CD4-positive, alpha-beta T cell treated with Interleukin-4 for 1 hour (primary cell): ENCODE measurements around the gene RNASE8.
A peak's percentile ranks its signal among the peaks of the same experiment; 100 is the strongest.
"Not testable (repeated sequence)": the region's sequence is repeated elsewhere in the genome, so short reads cannot be mapped to it uniquely, and the experiment has no call there.

Experiments used
- DNase-seq, 2 donors: peaks; one replicate each; pipeline ENCODE4 v3.0.0-alpha.2; 2020 to 2022

Gene RNASE8

DNA sequence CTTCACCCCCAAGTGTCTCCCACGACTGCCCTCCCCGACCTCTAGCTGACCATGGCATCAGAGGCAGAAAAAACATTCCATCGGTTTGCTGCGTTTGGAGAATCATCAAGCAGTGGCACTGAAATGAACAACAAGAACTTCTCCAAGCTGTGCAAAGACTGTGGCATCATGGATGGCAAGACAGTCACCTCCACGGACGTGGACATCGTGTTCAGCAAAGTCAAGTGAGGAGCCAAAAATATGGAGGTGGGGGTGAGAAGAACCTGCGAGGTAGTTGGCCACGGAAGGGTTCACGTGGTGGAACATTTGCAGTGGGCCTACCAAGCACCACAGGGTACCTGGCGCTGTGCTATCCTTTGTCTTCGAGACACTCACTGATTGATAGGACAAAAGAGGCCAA lies 27.1 kb upstream of the RNASE8 start:
- DNase-seq: no peak

DNA sequence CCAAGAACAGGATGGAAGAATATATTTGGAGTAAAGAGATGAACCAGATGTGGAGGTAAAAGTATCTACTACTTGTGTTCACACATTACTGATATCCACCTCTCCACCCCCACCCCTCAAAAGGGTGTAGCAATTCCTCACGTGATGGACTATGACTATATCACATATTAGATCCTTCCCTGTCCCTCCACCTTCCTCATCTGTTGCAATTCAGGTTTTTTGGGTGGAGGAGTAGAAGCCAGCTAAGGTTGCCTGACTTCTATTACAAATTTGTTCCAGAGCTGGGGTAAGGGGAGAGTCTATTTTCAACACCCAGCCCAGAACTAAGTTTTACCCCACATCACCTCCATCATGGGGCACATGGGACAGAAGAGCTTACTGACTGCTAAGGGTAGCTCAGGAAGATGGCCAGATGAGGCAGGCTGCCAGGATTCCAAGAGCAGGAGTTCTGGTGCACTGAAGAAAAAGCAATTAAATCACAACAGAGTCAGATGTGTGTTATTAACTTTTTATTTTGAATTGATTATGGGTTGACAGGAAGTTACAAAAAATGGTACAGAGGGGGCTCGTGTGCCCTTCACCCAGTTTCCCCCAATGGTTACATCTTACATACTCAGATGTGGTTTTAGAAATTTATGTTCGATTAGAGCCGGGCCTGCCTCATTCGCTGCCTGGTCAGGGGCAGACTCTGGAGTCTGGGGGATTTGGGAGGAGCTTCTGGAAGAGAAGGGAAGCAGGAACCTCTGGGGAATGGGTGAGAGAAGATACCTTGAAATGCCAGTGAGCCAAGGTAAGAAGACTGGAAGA lies 25.1 kb upstream of the RNASE8 start:
- DNase-seq: no peak

- DNase-seq: no peak
These were observed 24.4 kb upstream of the RNASE8 start for GRCh38 chr14:21033133-21033698.

GRCh38 chr14:21034707-21035106 lies 22.9 kb upstream of the RNASE8 start, which contains the start of gene RNASE13:
RNASE13 (minus strand) TSS chr14:21034807; CDS start chr14:21034288, 519 bp downstream.
- no peak for DNase-seq

- DNase-seq: peak in 1 of 2 donors; percentile 20
These were observed 20.9 kb upstream of the RNASE8 start for GRCh38 chr14:21036751-21037150.

- no peak for DNase-seq
These were observed 20.5 kb upstream of the RNASE8 start for GRCh38 chr14:21037156-21037555.

DNA sequence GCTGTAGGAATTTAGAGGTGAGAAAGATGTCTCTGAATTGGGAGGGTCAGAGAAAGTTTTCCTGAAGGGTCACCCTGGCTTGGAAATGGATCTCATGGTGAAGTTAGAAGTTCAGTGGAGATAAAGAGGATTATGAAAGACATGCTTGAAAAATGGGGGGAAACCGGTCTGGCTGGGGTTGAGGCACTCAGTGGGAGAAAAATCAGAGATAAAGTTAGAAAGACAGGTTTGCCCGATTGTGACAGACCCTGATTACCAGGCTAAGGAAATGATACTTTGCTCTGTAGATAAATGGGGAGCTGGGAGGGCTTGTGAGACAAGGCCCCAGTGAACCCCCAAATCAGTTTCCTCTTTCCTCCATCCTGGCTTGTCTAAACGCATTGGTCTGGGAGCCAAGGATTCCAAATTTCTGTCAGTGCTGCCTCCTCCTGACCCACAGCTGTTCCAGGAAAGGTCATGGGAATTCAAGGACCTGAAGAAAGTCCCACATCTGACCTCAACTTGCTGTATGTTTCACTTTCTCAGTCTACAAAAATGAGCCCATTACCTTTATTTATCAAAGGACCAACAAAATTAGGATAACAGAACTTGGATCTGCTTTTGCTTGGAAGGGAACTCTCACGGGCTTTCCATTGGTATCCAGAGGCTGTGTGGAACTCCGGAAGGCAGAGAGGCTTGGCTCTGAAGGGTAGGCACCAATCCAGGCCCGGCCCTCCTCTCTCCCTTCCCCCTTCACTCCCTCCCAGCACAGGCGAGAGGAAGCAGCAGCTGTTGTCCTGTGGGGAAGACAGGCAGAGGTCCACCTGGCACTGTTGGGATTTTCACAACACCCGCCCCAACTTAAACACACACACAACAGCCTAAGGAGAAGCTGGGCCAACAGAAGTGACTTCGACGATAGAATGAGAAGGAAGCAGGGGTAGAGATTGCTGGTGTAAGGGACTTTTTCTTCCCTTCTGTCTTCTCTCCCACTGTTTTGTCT lies 18.9 kb upstream of the RNASE8 start:
- no peak for DNase-seq

DNA sequence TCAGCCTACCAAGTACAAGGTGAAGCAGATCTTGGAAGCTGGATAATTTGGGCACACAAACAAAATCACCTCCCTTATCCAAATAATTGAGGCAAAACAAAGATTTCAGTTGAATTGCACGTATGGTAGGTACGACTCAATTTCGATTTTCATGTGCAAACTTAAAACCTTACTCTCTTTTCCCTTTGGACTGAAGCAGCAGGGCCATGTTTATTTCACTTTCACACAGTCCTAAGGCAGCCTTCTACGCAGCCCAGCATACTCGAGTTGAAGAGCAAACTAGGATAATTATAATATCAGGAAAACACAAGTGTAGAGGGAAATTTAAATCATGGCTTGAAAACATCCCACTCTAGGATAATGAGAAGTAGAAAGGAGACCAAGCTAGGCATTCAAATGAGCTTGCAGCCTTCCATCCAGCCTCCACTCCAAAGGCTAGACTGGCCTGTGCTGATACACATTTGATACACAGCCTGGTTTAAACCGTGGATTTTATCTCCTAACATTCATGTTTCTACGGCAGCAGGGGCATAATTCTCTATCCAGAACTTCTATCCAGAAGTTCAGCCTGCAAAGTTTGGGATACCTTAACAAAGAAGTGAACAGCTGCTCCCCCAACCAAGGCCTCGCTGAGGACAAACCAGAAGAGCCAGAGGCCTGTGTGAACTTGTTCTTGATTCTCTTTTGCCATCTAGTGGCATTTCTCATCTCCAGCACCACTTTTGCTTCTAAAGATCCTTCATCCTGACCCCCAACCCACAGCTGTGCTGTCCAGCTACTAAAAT lies 17.8 kb upstream of the RNASE8 start:
- DNase-seq: peak; percentile 21 to 59

DNA sequence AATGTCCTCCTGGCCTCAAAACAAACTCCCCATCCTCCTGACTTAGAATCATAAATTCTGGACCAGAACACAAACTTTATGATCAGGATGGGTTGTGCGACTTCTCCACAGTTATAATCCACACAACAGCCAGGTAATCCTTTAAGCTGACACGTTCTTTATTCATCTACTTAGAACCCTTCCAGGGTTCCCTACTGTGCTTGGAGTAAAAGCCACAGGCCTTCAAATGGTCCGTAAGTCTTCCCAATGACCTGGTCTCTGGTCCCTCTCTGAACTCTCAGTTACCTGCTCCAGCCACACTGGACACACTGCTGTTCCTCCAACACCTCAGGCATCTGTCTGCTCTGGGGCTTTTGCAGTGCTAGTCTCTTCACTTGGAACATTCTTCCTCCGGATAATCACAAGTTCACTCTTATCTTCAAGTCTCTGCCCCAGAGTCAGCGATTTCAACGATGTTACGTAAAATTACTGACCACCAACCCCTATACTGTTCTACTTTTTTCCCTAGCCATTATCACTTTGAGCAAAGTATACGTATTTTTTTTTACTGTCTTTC lies 17.2 kb upstream of the RNASE8 start:
- no peak for DNase-seq

DNA sequence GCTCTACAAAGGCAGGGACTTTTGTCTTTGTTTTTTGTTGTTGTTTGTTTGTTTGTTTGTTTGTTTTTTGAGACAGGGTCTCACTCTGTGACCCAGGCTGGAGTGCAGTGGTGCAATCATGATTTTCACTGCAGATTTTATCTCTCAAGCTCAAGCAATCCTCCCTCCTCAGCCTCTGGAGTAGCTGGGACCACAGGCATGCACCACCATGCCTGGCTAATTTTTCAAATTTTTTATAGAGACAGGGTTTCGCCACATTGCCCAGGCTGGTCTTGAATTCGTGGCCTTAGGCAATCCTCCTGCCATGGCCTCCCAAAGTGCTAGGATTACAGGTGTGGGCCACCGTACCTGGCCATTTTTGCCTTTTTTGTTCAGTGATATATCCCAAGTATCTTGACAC lies 16.7 kb upstream of the RNASE8 start:
- not testable (repeated sequence) for DNase-seq

DNA sequence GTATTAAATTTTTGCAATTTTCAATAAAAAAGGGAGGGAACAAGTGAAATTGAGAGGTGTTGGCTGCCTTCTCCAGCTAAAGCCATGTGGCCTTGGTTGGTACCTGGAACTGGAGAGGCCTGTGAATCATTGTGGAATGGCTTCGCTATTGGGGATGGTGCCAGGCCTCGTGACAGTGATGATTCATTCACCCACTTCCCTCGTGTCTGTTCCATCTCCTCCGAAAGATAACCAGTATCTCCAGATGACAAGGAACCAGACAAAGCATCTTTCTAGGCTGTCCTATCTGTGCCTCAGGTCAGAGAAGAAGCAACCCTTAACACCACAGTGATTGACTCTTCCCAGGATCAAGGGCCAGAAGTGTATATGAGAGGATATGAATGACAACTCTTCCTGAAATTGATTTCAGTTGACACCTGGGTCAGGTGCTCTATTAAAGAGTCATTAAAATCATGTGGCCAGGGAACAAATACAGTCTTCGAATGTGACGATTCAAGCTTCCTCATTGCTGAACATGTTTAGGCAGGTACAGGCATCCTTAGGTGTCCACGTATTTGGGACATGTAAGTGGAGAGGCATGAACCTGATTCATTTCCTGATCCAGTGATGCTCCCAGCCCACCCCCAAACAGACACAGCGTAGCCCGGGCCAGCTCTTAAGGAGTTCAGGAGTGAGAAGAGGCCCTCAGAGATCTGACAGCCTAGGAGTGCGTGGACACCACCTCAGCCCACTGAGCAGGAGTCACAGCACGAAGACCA lies 15.8 kb upstream of the RNASE8 start, which contains the start of gene RNASE7:
Gene RNASE7, plus strand, starts transcription at position 687 of the 758 bp plus-strand sequence. CDS start 631 bp downstream, outside the sequence.
- no peak for DNase-seq

DNA sequence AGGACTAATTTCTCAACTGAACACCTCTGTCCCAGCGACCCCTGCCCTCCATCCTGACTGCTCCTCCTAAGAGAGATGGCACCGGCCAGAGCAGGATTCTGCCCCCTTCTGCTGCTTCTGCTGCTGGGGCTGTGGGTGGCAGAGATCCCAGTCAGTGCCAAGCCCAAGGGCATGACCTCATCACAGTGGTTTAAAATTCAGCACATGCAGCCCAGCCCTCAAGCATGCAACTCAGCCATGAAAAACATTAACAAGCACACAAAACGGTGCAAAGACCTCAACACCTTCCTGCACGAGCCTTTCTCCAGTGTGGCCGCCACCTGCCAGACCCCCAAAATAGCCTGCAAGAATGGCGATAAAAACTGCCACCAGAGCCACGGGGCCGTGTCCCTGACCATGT lies 14.7 kb upstream of the RNASE8 start:
- DNase-seq: no peak

GRCh38 chr14:21043387-21043973 lies 14.1 kb upstream of the RNASE8 start:
- no peak for DNase-seq

DNA sequence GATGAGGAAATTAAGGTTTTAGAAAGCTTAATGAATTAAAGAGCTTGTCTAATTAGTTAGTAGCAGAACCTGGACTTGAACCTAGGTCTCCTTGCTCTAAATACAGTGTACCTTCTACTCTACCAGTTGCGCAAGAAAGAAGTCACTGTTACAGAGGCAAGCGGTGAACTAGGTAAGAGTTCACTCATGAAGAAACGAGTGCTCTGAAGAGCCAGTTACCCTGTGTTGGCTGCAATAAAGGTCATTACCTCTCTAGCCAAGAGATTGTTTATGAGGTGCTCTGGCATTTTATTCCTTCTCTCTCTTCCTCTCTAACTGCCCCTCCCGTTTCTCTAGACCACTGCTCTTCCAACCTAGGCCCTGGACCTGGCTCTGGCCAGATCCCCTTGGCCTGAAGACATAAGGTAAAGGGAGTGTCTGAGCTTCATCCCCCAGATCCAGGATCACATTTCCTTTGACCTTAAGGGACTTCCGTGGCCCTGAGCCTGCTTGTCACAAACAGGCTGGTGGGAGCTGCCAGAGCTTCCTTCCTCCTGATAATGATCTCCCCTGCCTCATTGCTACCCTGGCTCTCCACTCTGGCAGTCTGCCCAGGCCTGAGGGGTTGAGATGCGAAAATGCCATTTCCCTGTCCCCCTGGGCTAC lies 13.5 kb upstream of the RNASE8 start:
- peak in 1 of 2 donors; percentile 22 for DNase-seq

GRCh38 chr14:21047378-21047781 lies 10.2 kb upstream of the RNASE8 start:
- DNase-seq: no peak

DNA sequence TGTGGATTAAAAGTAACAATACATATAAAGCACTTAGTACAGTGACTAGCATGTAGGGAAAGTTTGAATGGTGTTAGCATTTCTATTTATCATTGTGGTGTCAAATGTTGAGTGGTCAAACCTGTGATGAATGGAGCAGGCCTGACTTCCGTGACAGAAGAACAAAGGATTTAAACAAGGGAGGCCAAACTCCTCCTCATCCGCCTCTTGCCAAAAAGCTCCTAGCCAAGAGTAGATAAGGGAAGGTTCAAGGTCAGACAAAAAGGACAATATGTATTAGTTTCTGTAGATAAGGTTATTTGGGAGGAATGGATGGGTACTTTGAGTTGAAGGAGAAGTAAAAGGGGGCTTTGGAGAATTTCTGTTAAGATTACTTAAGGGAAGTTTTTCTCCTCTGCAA lies 9.0 kb upstream of the RNASE8 start:
- no peak for DNase-seq

DNA sequence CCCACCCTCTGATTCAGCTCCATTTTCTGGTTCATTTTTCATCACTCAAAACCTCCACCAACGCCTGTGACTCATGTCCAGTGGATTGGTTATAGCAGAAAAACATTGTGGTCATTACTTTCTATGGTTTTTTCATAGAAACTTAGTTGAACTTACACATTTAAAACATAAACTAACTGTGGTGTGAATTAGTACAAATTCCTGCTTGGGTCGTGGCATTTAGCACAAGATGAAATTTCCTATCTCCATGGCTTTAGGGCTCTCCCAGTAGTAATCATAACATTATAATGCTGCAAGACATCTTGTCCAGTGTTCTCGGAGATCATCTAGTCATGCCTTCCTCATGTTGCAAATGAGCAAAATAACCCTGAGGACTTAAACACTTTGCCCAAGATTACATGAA lies 8.3 kb upstream of the RNASE8 start:
- no peak for DNase-seq

- DNase-seq: no peak
These were observed 7.0 kb upstream of the RNASE8 start for GRCh38 chr14:21050597-21050996.

DNA sequence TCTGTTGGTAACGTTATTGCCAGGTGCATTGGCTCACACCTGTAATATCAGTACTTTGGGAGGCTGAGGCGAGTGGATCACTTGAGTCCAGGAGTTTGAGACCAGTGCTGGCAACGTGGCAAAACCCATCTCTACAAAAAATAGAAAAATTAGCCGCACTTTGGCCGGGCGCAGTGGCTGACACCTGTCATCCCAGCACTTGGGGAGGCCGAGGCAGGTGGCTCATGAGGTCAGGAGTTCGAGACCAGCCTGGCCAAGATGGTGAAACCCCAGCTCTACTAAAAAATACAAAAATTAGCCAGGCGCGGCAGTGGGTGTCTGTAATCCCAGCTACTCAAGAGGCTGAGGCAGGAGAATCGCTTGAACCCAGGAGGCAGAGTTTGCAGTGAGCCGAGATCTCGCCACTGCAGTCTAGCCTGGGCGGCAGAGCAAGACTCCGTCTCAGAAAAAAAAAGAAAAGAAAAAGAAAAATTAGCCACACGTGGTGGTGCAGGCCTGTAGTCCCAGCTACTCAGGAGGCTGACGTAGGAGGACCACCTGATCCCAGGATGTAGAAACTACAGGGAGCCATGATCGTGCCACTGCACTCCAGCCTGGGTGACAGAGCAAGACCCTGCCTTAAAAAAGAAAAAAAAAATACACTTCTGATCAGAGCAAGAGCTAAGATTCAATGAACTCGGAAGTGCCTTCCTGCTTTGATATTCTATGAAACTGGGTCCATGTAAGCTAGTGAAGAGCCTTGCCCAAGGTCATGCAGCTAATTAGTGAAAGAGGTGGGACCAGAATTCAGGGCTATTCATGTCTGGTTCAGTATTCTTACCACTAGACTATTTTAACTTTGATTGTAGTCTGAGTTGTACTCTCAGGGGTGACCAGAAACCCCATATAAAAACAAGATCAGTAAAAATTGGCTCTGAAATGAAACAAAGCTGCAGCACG lies 4.2 kb upstream of the RNASE8 start:
- no peak for DNase-seq
